Mesothelial cell of epicardium (in vitro differentiated cells): Measurements from ENCODE around the gene C1GALT1. TPM values are rescaled to one million over a fixed set of nuclear protein-coding genes. Genes with fewer than 3 reads are reported as not detected.

Source experiments
- DNase-seq, 2 experiments: peaks; one replicate each; pipeline ENCODE4 v3.0.0; 2021; ENCODE audit warnings: low spot score in 2 of 2; ENCODE audit not compliant: unreplicated experiment in 2 of 2
- H3K27ac Mint-ChIP-seq: 2 replicates; pipeline ENCODE4 v1.8.0; 2021; ENCODE audit warnings: mixed read lengths
- H3K27me3 Mint-ChIP-seq: 2 replicates; pipeline ENCODE4 v1.8.0; 2021; ENCODE audit warnings: low read depth, mixed read lengths
- H3K36me3 Mint-ChIP-seq: 2 replicates; pipeline ENCODE4 v1.8.0; 2021; ENCODE audit warnings: mixed read lengths
- H3K4me1 Mint-ChIP-seq: 2 replicates; pipeline ENCODE4 v1.8.0; 2021; ENCODE audit warnings: mixed read lengths
- H3K4me3 Mint-ChIP-seq: 2 replicates; pipeline ENCODE4 v1.8.0; 2021; ENCODE audit warnings: mild to moderate bottlenecking, moderate library complexity, mixed read lengths
- H3K9me3 Mint-ChIP-seq: 2 replicates; pipeline ENCODE4 v1.8.0; 2021; ENCODE audit warnings: mixed read lengths
- total RNA-seq: library from RNA; stranded (reverse); gene quantifications from 3 replicates; pipeline ENCODE4 v1.2.1, GENCODE V29; 2021
- TF ChIP-seq, protein P1 (sequence below): fragments of 200-600 bp; sonication (generic); IDR thresholded peaks from one replicate; pipeline ENCODE4 v1.5.0; 2021; ENCODE audit warnings: antibody characterized with exemption; ENCODE audit not compliant: unreplicated experiment

C1GALT1 gene
- total RNA-seq, 1 donor from 2014 or later, result 36.8 TPM

DNA sequence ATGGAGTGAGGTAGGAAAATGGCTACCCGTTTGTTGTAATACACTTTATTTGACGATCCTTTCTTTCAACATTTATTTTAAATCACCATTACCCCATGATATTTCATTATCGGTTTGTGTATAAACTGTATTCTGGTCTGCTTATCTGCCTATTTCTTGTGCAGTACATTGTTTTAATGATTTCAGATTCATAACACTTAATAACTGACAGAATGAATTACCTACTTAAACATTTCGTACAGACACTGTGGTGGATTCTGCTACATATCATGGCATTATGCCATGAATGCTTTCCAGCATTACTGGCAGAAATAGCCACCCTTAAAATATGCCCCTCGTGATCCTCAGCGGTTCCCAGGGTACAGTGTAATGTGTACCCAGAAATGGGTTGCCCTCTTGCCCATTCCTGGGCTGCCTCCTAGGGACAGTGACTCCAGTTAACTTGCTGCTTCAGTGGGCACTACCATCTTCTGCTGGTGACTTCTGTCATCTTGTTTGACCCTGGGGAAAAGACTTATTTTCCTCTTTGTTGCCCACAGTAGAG, 74.5 kb downstream of the C1GALT1 start:
- Mint-ChIP-seq H3K9me3 (peaks cover 7% of the 10 kb centered on the region), H3K4me1 (peaks cover 5% of the 10 kb centered on the region), H3K27me3 (no peaks in the 10 kb centered on the region), H3K27ac (no peak overlapping the region), H3K36me3 (peaks cover 13% of the 10 kb centered on the region), H3K4me3 (no peak overlapping the region)
- TF ChIP-seq, protein P1, sequence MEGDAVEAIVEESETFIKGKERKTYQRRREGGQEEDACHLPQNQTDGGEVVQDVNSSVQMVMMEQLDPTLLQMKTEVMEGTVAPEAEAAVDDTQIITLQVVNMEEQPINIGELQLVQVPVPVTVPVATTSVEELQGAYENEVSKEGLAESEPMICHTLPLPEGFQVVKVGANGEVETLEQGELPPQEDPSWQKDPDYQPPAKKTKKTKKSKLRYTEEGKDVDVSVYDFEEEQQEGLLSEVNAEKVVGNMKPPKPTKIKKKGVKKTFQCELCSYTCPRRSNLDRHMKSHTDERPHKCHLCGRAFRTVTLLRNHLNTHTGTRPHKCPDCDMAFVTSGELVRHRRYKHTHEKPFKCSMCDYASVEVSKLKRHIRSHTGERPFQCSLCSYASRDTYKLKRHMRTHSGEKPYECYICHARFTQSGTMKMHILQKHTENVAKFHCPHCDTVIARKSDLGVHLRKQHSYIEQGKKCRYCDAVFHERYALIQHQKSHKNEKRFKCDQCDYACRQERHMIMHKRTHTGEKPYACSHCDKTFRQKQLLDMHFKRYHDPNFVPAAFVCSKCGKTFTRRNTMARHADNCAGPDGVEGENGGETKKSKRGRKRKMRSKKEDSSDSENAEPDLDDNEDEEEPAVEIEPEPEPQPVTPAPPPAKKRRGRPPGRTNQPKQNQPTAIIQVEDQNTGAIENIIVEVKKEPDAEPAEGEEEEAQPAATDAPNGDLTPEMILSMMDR, result no peak
- no peak for DNase-seq

DNA sequence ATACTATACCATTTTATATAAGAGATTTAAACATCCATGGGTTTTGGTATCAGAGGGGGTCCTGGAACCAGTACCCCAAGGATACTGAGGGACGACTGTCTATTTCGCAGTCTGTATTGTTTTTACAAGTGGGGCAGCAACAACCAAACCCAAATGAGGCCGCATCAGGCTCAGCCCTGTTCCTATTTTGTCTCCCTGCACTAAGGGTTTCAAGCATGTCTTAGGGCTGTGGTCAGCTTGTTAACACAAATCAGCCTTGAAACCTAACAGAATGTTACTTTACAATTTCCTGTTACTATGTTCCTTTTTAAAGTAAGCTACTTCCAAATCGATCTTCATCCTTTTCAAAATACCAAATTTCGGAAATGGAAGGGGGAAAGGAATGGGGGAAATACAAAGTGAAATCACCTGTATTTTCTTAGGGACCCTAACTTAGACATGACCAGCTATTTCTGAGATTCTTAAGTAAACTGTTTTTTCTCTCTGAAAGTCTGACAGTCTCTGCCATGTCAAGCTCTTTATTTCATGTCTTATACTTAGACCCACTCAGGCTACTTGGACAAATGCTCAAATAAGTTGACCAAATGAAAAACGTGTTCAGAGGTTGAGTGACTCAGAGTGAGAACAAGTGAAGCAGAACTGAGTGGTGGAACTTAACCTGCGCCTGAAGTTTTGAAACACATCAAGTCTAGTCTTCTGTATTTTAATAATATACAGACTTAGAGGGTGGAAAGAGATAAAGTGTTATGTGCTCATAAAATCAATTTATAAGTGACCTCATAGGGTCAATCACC, 75.8 kb downstream of the C1GALT1 start:
- no peak overlapping the region for H3K27ac Mint-ChIP-seq
- no peak overlapping the region for H3K4me3 Mint-ChIP-seq
- peaks cover 7% of the 10 kb centered on the region for H3K9me3 Mint-ChIP-seq

DNA sequence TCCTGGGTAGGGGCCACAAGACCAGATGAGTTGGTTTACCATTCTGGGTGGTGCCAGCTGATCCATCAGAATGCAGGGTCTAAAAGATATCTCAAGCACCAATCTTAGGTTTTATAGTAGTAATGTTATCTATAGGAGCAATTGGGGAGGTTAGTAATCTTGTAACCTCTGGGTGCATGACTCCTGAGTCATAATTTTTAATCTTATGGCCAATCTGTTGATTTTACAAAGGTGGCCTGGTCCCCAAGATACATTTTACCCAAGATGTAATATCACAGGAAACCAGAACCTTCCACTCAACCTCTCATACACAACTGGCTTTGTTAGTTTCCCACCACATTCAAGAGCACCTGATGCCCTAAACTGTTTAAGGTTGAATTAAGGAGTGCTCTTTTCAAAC, 79.5 kb downstream of the C1GALT1 start:
- no peaks in the 10 kb centered on the region for H3K4me1 Mint-ChIP-seq
- peaks cover 7% of the 10 kb centered on the region for H3K9me3 Mint-ChIP-seq
- H3K36me3 Mint-ChIP-seq, result peaks cover 13% of the 10 kb centered on the region
- H3K27ac Mint-ChIP-seq, result no peak overlapping the region
- DNase-seq, result no peak
- no peak overlapping the region for H3K4me3 Mint-ChIP-seq
- TF ChIP-seq, protein P1, result no peak
- H3K27me3 Mint-ChIP-seq, result no peaks in the 10 kb centered on the region

More for the DNA sequence above, 75.8 kb downstream of the C1GALT1 start:
- DNase-seq, result no peak
- TF ChIP-seq, protein P1, result no peak
- peaks cover 13% of the 10 kb centered on the region for H3K36me3 Mint-ChIP-seq
- no peaks in the 10 kb centered on the region for H3K4me1 Mint-ChIP-seq
- H3K27me3 Mint-ChIP-seq, result no peaks in the 10 kb centered on the region

DNA sequence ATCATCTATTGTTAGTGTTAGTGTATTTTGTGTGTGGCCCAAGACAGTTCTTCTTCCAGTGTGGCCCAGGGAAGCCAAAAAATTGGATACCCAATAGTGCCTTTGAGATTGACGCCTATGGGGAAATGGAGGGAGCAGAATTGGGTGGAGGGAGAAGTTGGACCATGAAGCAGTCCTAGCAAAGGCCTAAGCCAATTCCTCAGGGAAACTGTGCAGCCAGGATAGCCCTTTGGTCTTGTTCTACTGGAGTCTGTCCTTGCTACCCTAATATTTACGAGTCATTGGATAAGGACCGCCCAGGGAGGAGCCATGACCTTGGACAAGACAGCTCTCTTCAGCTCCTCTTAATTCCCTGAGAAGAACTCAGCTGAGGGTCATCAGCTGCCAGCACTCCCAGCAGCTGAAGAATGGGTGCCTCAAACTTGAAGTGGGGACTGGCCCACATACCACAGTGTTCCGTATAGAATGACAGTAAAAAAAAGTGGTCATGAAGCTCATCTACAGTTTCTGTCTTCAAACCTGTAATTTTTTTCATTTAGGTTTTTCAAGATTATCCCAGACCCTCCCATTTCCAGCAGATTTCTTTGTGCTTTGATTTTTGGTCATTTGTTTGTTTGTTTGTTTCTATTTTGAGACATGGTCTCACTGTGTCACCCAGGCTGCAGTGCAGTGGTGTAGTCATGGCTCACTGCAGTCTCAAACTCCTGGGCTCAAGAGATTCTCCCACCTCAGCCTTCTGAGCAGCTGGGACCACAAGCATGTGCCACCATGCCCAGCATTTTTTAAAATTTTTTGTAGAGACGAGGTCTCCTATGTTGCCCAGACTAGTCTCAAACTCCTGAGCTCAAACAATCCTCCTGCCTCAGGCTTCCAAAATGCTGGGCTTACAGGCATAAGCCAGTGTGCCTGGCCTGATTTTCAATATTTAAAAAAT, 81.2 kb downstream of the C1GALT1 start:
- H3K27me3 Mint-ChIP-seq, result no peaks in the 10 kb centered on the region

More for the DNA sequence above, 81.2 kb downstream of the C1GALT1 start:
- Mint-ChIP-seq H3K27ac (no peak overlapping the region), H3K4me3 (no peak overlapping the region), H3K36me3 (peaks cover 13% of the 10 kb centered on the region), H3K4me1 (no peaks in the 10 kb centered on the region), H3K9me3 (peaks cover 7% of the 10 kb centered on the region)
- TF ChIP-seq, protein P1, result no peak
- DNase-seq, result no peak
